GM12878 (cell line): Measurements from ENCODE around the gene ITGA7. TPM values are rescaled to one million over a fixed set of nuclear protein-coding genes. Genes with fewer than 3 reads are reported as not detected.

Experiments
- ATAC-seq: fragments of 200-7000 bp; cut with Tn5 transposase; 3 replicates; pipeline ENCODE4 v1.9.1; 2020; ENCODE audit warnings: mild to moderate bottlenecking, moderate library complexity
- BruUV-seq: library from RNA; stranded (reverse); fragments of 400-500 nt; replicated peaks from 2 replicates; lab custom pipeline; 2021; lab: Mats Ljungman, UMichigan
- CTCF ChIA-PET: fragments of 300-600 bp; sonication (Branson Sonifier 250); formaldehyde crosslinking; extraction: SDS; loops from one replicate; lab custom pipeline; 2021; ENCODE audit warnings: inconsistent platforms; lab: Yijun Ruan, JAX
- POLR2A ChIA-PET: fragments of 350-600 bp; formaldehyde crosslinking; extraction: SDS; loops from one replicate; lab custom pipeline; 2021; ENCODE audit warnings: inconsistent platforms; lab: Charles Lee
- RAD21 ChIA-PET: fragments of 300-600 bp; sonication (Branson Sonifier 250); formaldehyde crosslinking; loops from one replicate; lab custom pipeline; 2023; ENCODE audit warnings: antibody characterized with exemption; ENCODE audit not compliant: unreplicated experiment; lab: Charles Lee
- SMC1A ChIA-PET: fragments of 300-600 bp; sonication (Branson Sonifier 250); formaldehyde crosslinking; loops from one replicate; lab custom pipeline; 2023; ENCODE audit not compliant: unreplicated experiment, uncharacterized antibody; lab: Charles Lee
- DNase-seq: peaks from one replicate; pipeline ENCODE4 v3.0.0-alpha.2; 2011; ENCODE audit warnings: low read depth, low spot score
- FAIRE-seq: peaks from 3 replicates; lab custom pipeline; 2011; peaks lifted over from hg19 to GRCh38; lab: Jason Lieb, UNC
- H2AFZ ChIP-seq: 2 replicates; pipeline ENCODE4 v1.6.0; 2011; ENCODE audit warnings: low read depth, low read length, control low read depth; ENCODE audit not compliant: control insufficient read depth
- H3K27ac ChIP-seq: 2 replicates; pipeline ENCODE4 v1.5.1; 2011; ENCODE audit warnings: control low read depth; ENCODE audit not compliant: control insufficient read depth, insufficient read depth
- H3K27me3 ChIP-seq, 2 experiments: replicated peaks in 1 of 2; 2 replicates each; pipeline versions ENCODE4 v1.6.0 to v1.6.1; 2011; ENCODE audit warnings: low read length in 1 of 2; ENCODE audit not compliant: control insufficient read depth in 2 of 2, insufficient read depth in 2 of 2
- H3K36me3 ChIP-seq, 2 experiments: 2 replicates each; pipeline ENCODE4 v1.5.1; 2011; ENCODE audit warnings: low read length in 1 of 2; ENCODE audit not compliant: control insufficient read depth in 2 of 2, insufficient read depth in 2 of 2
- H3K4me1 ChIP-seq: 2 replicates; pipeline ENCODE4 v1.6.1; 2011; ENCODE audit warnings: mild to moderate bottlenecking, low read length, moderate library complexity, mixed read lengths; ENCODE audit not compliant: control insufficient read depth, insufficient read depth
- H3K4me2 ChIP-seq: 2 replicates; pipeline ENCODE4 v1.6.0; 2011; ENCODE audit warnings: control low read depth; ENCODE audit not compliant: control insufficient read depth, insufficient read depth
- H3K4me3 ChIP-seq: fragments of 200-600 bp; sonication (generic); 2 replicates; pipeline ENCODE4 v1.5.1; 2016
- H3K79me2 ChIP-seq: 2 replicates; pipeline ENCODE4 v1.6.0; 2011; ENCODE audit warnings: low read length; ENCODE audit not compliant: control insufficient read depth, insufficient read depth
- H3K9ac ChIP-seq: 2 replicates; pipeline ENCODE4 v1.8.0; 2011; ENCODE audit warnings: low read length, control low read depth, mixed read lengths; ENCODE audit not compliant: control insufficient read depth, insufficient read depth
- H3K9me3 ChIP-seq: replicated peaks from 3 replicates; pipeline ENCODE4 v1.5.1; 2011; ENCODE audit warnings: mild to moderate bottlenecking, low read length; ENCODE audit not compliant: control insufficient read depth, insufficient read depth
- H4K20me1 ChIP-seq: 2 replicates; pipeline ENCODE4 v1.6.0; 2011; ENCODE audit not compliant: control insufficient read depth, insufficient read depth
- ATF3 ChIP-seq: IDR thresholded peaks from 2 replicates; pipeline ENCODE4 v1.6.1; 2011; ENCODE audit warnings: low read depth, mild to moderate bottlenecking, low read length, moderate library complexity, borderline replicate concordance; ENCODE audit errors: extremely low read depth
- ESRRA ChIP-seq: IDR thresholded peaks from 2 replicates; pipeline ENCODE4 v1.6.1; 2012; ENCODE audit warnings: mild to moderate bottlenecking, low read length, improper control_type of control experiment
- FOXK2 ChIP-seq: fragments of 450-650 bp; IDR thresholded peaks from 2 replicates; pipeline ENCODE4 v1.6.1; 2017; ENCODE audit warnings: mild to moderate bottlenecking, moderate library complexity
- KDM1A ChIP-seq: fragments of 200-600 bp; sonication (generic); IDR thresholded peaks from 2 replicates; pipeline ENCODE4 v1.6.1; 2016; ENCODE audit warnings: borderline replicate concordance
- NFIC ChIP-seq: IDR thresholded peaks from 2 replicates; pipeline ENCODE4 v1.6.1; 2012; ENCODE audit warnings: low read depth, mild to moderate bottlenecking, inconsistent platforms, low read length, moderate library complexity
- SP1 ChIP-seq: IDR thresholded peaks from one replicate; pipeline ENCODE4 v1.6.1; 2011; ENCODE audit warnings: low read depth, low read length
- TBL1XR1 ChIP-seq: IDR thresholded peaks from 2 replicates; pipeline ENCODE4 v1.6.1; 2012; ENCODE audit warnings: low read depth, low read length, improper control_type of control experiment
- WRNIP1 ChIP-seq: IDR thresholded peaks from 2 replicates; pipeline ENCODE4 v1.6.1; 2011; ENCODE audit warnings: low read depth, low read length, improper control_type of control experiment, borderline replicate concordance
- YBX1 ChIP-seq: fragments of 450-650 bp; IDR thresholded peaks from 2 replicates; pipeline ENCODE4 v1.6.1; 2016; ENCODE audit warnings: antibody characterized with exemption
- WGBS: methylation state at CpG from one replicate; pipeline ENCODE4 v1.1.6; 2016; ENCODE audit warnings: low lambda C conversion rate; ENCODE audit not compliant: insufficient replicate concordance, insufficient coverage; ENCODE audit errors: missing lambda C conversion rate; 5-methylcytosine and 5-hydroxymethylcytosine counted together
- in situ Hi-C: fragments of 300-500 bp; cut with MboI; formaldehyde crosslinking; loops from 9 replicates; pipeline ENCODE4 v1.14.3; 2018; ENCODE audit warnings: mixed read lengths
- intact Hi-C: fragments of 100-400 bp; cut with micrococcal nuclease; formaldehyde crosslinking; loops from one replicate; pipeline ENCODE4 v1.14.2; 2022; ENCODE audit not compliant: unreplicated experiment
- polyA plus RNA-seq, 11 experiments: library from polyadenylated mRNA; depleted of rRNA in 4 of 11; unstranded in 6 of 11; stranded (reverse) in 5 of 11; fragments of >200 nt; fragmentation: Nextera tagmentation in 4 of 11; fragmentation: Illumina TruSeq in 1 of 11; extraction: Ambion mirVana in 4 of 11; extraction: Trizol in 1 of 11; gene quantifications; 1 replicate in 1 of 11; 2 replicates in 10 of 11; pipeline versions ENCODE4 v1.2.1 to v1.2.3, GENCODE V29; 2011 to 2016; ENCODE audit warnings: inconsistent platforms in 2 of 11, missing spikeins in 2 of 11, low read depth in 1 of 11
- total RNA-seq, 4 experiments: library from RNA; depleted of rRNA in 3 of 4; stranded (reverse); fragments of >200 nt in 3 of 4; fragmentation: Illumina TruSeq in 1 of 4; extraction: Trizol in 1 of 4; gene quantifications; 2 replicates each; pipeline versions ENCODE4 v1.2.1 to v1.2.3, GENCODE V29; 2013 to 2021

ITGA7 gene
- total and polyA plus RNA-seq, 10 of the 15 experiments (the other 5 are each of a cell fraction or from before 2014, with no cell fraction given) = 0.18 to 5.1 (median 1.5) TPM

GRCh38 chr12:55746174-55746912 lies 38.6 kb upstream of the ITGA7 start:
- Histone ChIP-seq H4K20me1 (no peaks in the 10 kb centered on the region), H3K4me3 (no peak overlapping the region), H3K36me3 (peaks cover 5 to 7% of the 10 kb centered on the region in 2 experiments; a peak in 3 of 4 replicates), H3K27ac (no peak overlapping the region), H3K9ac (no peak overlapping the region), H3K4me1 (peaks cover 5% of the 10 kb centered on the region), H3K4me2 (peak overlapping the region; percentile 32; the same call in 1 of the 2 replicates), H3K79me2 (peaks cover 2% of the 10 kb centered on the region)
- peak; percentile 41 for FAIRE-seq
- 33% methylated on average over 3 of the region's 3 CpGs for WGBS
- RAD21 ChIA-PET = interaction anchor here (0.5 to 3.5 kb wide), 11 partner anchors 8 to 228 kb away, joined by 3 to 14 read pairs (median 5); partner anchors contain the start of genes ORMDL2, RAB5B and SARNP
- ATAC-seq = no peak
- intact Hi-C loops (no loop called here), in situ Hi-C loops (no loop called here)
- POLR2A ChIA-PET = interaction anchor here (0.5 to 5.7 kb wide), 15 partner anchors 8 to 531 kb away, joined by 3 to 38 read pairs (median 4); partner anchors contain the start of genes CD63, DNAJC14, ORMDL2 and PYM1
- SMC1A ChIA-PET = interaction anchor here (0.7 to 4.4 kb wide), 16 partner anchors 8 to 295 kb away, joined by 3 to 21 read pairs (median 6); partner anchors contain the start of gene DNAJC14
- DNase-seq = no peak
- TF ChIP-seq NFIC (no peak), WRNIP1 (no peak), KDM1A (no peak), TBL1XR1 (no peak), ESRRA (no peak), FOXK2 (no peak), YBX1 (no peak), SP1 (no peak), ATF3 (no peak)
- TF ChIP-seq, all 136 proteins: peak for 0
- CTCF ChIA-PET = interaction anchor here (0.5 to 5.0 kb wide), 19 partner anchors 8 to 251 kb away, joined by 3 to 32 read pairs (median 4); partner anchors contain the start of genes PYM1, RDH5 and SUOX
- no peaks in the 10 kb centered on the region for H3K27me3 ChIP-seq
- peak overlapping the region; percentile 39 for H2AFZ ChIP-seq
- no TSS peak for BruUV-seq
- no peaks in the 10 kb centered on the region for H3K9me3 ChIP-seq
